Mesenchymal stem cell (in vitro differentiated cells and primary cell): ENCODE data around the gene ANKDD1B.
"Not testable (repeated sequence)": the region's sequence is repeated elsewhere in the genome, so short reads cannot be mapped to it uniquely, and the experiment has no call there.

ENCODE experiments used
- DNase-seq: peaks from one replicate; pipeline ENCODE4 v3.0.0-alpha.2; 2013
- H2AFZ ChIP-seq: one replicate; pipeline ENCODE4 v1.6.1; 2013; ENCODE audit warnings: low read depth, mild to moderate bottlenecking, control low read depth, inconsistent platforms, low read length, moderate library complexity
- H2AK5ac ChIP-seq: 2 replicates; pipeline ENCODE4 v1.6.1; 2013; ENCODE audit warnings: low read length, moderate library complexity, mild to moderate bottlenecking, inconsistent platforms; ENCODE audit not compliant: severe bottlenecking
- H2BK120ac ChIP-seq: one replicate; pipeline ENCODE4 v1.6.1; 2013; ENCODE audit warnings: low read depth, mild to moderate bottlenecking, inconsistent platforms, low read length, moderate library complexity
- H2BK12ac ChIP-seq, 2 experiments: one replicate each; pipeline ENCODE4 v1.6.1; 2013; ENCODE audit warnings: inconsistent platforms in 2 of 2, low read length in 2 of 2, mild to moderate bottlenecking in 2 of 2, moderate library complexity in 2 of 2, control low read depth in 1 of 2
- H2BK15ac ChIP-seq: one replicate; pipeline ENCODE4 v1.6.1; 2013; ENCODE audit warnings: mild to moderate bottlenecking, low read depth, inconsistent platforms; ENCODE audit not compliant: poor library complexity, severe bottlenecking
- H2BK5ac ChIP-seq: 2 replicates; pipeline ENCODE4 v1.6.1; 2013; ENCODE audit warnings: low read depth, mild to moderate bottlenecking, low read length, control low read depth, inconsistent platforms; ENCODE audit not compliant: poor library complexity, severe bottlenecking
- H3K14ac ChIP-seq, 2 experiments: one replicate each; pipeline ENCODE4 v1.6.1; 2013; ENCODE audit warnings: inconsistent platforms in 2 of 2, low read length in 2 of 2, control low read depth in 1 of 2, mild to moderate bottlenecking in 1 of 2, moderate library complexity in 1 of 2
- H3K18ac ChIP-seq, 2 experiments: one replicate each; pipeline ENCODE4 v1.6.1; 2013; ENCODE audit warnings: inconsistent platforms in 2 of 2, low read length in 2 of 2, control low read depth in 1 of 2, low read depth in 1 of 2, mild to moderate bottlenecking in 1 of 2
- H3K23ac ChIP-seq, 2 experiments: one replicate each; pipeline ENCODE4 v1.6.1; 2013; ENCODE audit warnings: inconsistent platforms in 2 of 2, low read length in 2 of 2, mild to moderate bottlenecking in 2 of 2, moderate library complexity in 2 of 2, control low read depth in 1 of 2
- H3K27ac ChIP-seq: 2 replicates; pipeline ENCODE4 v1.5.1; 2013; ENCODE audit warnings: mild to moderate bottlenecking, moderate library complexity, low read length, control low read depth, inconsistent platforms; ENCODE audit not compliant: poor library complexity, severe bottlenecking
- H3K27me3 ChIP-seq, 2 experiments: 2 replicates each; pipeline versions ENCODE4 v1.6.1 to v1.7.0; 2013; ENCODE audit warnings: low read length in 2 of 2, mild to moderate bottlenecking in 2 of 2, moderate library complexity in 2 of 2, control low read depth in 1 of 2, inconsistent platforms in 1 of 2; ENCODE audit not compliant: control insufficient read depth in 1 of 2, insufficient read depth in 1 of 2
- H3K36me3 ChIP-seq, 2 experiments: 2 replicates each; pipeline versions ENCODE4 v1.6.1 to v1.7.0; 2013; ENCODE audit warnings: low read length in 2 of 2, control low read depth in 1 of 2, inconsistent platforms in 1 of 2, low read depth in 1 of 2, mild to moderate bottlenecking in 1 of 2; ENCODE audit not compliant: insufficient read depth in 2 of 2, control insufficient read depth in 1 of 2
- H3K4ac ChIP-seq, 2 experiments: one replicate each; pipeline ENCODE4 v1.6.1; 2013; ENCODE audit warnings: inconsistent platforms in 2 of 2, low read length in 2 of 2, mild to moderate bottlenecking in 2 of 2, moderate library complexity in 2 of 2, control low read depth in 1 of 2, low read depth in 1 of 2
- H3K4me1 ChIP-seq: 2 replicates; pipeline ENCODE4 v1.6.1; 2013; ENCODE audit warnings: low read depth, low read length, control low read depth; ENCODE audit not compliant: control insufficient read depth, insufficient read depth
- H3K4me2 ChIP-seq: 2 replicates; pipeline ENCODE4 v1.6.1; 2013; ENCODE audit warnings: low read length, mild to moderate bottlenecking, inconsistent platforms; ENCODE audit not compliant: poor library complexity, severe bottlenecking
- H3K4me3 ChIP-seq, 2 experiments: 2 replicates each; pipeline versions ENCODE4 v1.5.1 to v1.7.0; 2013; ENCODE audit warnings: low read length in 2 of 2, mild to moderate bottlenecking in 2 of 2, control low read depth in 1 of 2, low read depth in 1 of 2; ENCODE audit not compliant: insufficient read depth in 1 of 2
- H3K79me1 ChIP-seq: replicated peaks from 2 replicates; pipeline ENCODE4 v1.6.1; 2013; ENCODE audit warnings: mild to moderate bottlenecking, control low read depth, low read length, inconsistent platforms; ENCODE audit not compliant: poor library complexity, severe bottlenecking
- H3K9ac ChIP-seq: 2 replicates; pipeline ENCODE4 v1.7.0; 2013; ENCODE audit warnings: mild to moderate bottlenecking, low read length, moderate library complexity
- H3K9me3 ChIP-seq: 2 replicates; pipeline ENCODE4 v1.7.0; 2013; ENCODE audit warnings: mild to moderate bottlenecking, low read length; ENCODE audit not compliant: control insufficient read depth
- H4K8ac ChIP-seq: one replicate; pipeline ENCODE4 v1.6.1; 2013; ENCODE audit warnings: inconsistent platforms, mild to moderate bottlenecking, low read length, moderate library complexity
- H4K91ac ChIP-seq: one replicate; pipeline ENCODE4 v1.6.1; 2013; ENCODE audit warnings: mild to moderate bottlenecking, low read length, inconsistent platforms
- WGBS: methylation state at CpG from one replicate; pipeline ENCODE4 v1.1.7; 2013; ENCODE audit warnings: mixed read lengths; 5-methylcytosine and 5-hydroxymethylcytosine counted together

The ANKDD1B gene

GRCh38 chr5:75578280-75578679 lies 33.0 kb upstream of the ANKDD1B start:
- not testable (repeated sequence) for H4K8ac ChIP-seq, H2BK5ac ChIP-seq, H3K4me1 ChIP-seq, H2AFZ ChIP-seq, H2AK5ac ChIP-seq, H2BK120ac ChIP-seq, H3K4me3 ChIP-seq, H2BK15ac ChIP-seq, H3K14ac ChIP-seq, H3K23ac ChIP-seq, H3K79me1 ChIP-seq, H3K9ac ChIP-seq, H3K9me3 ChIP-seq, H3K4ac ChIP-seq, H3K27me3 ChIP-seq, H3K27ac ChIP-seq, DNase-seq, H3K4me2 ChIP-seq, H2BK12ac ChIP-seq, H4K91ac ChIP-seq, H3K18ac ChIP-seq
- peaks cover 2 to 57% of the 10 kb centered on the region in 2 experiments for H3K36me3 ChIP-seq
- 100% methylated on average over 3 of the region's 8 CpGs for WGBS

DNA sequence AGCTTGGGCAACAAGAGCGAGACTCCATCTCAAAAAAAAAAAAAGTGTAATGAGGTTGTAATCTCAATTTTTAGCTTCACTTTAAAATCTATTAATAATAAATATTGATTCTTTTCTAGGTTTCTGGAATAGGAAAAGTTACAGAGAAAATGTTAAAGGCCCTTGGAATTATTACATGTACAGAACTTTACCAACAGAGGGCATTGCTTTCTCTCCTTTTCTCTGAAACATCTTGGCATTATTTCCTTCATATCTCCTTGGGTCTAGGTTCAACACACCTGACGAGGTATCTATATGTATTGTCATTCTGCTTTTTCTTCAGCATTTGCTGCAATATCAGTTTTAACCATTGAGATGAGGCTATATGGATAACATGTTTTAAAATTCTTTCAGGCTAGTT lies 26.6 kb upstream of the ANKDD1B start:
- no peak overlapping the region for H2AFZ ChIP-seq
- H3K4me1 ChIP-seq: no peaks in the 10 kb centered on the region
- H3K4me3 ChIP-seq: no peak overlapping the region
- no peak overlapping the region for H4K91ac ChIP-seq
- H2BK120ac ChIP-seq: no peak overlapping the region
- H2BK12ac ChIP-seq: no peak overlapping the region
- no peak overlapping the region for H3K4me2 ChIP-seq
- no CpG with 5 or more reads among the region's 2 CpGs for WGBS
- H3K18ac ChIP-seq: no peak overlapping the region
- H3K79me1 ChIP-seq: peaks cover 5% of the 10 kb centered on the region
- DNase-seq: peak; percentile 15
- H4K8ac ChIP-seq: no peak overlapping the region
- H2BK5ac ChIP-seq: no peak overlapping the region
- no peak overlapping the region for H3K4ac ChIP-seq
- H3K9ac ChIP-seq: no peak overlapping the region
- no peaks in the 10 kb centered on the region for H3K9me3 ChIP-seq
- H2AK5ac ChIP-seq: no peak overlapping the region
- no peak overlapping the region for H2BK15ac ChIP-seq
- no peaks in the 10 kb centered on the region for H3K27me3 ChIP-seq
- no peak overlapping the region for H3K14ac ChIP-seq
- no peak overlapping the region for H3K27ac ChIP-seq
- no peak overlapping the region for H3K23ac ChIP-seq
- peaks cover 3 to 56% of the 10 kb centered on the region in 2 experiments for H3K36me3 ChIP-seq

- H3K4ac ChIP-seq: no peak overlapping the region
- no peak overlapping the region for H3K18ac ChIP-seq
- DNase-seq: no peak
- no peaks in the 10 kb centered on the region for H3K27me3 ChIP-seq
- no peak overlapping the region for H2AK5ac ChIP-seq
- H2BK120ac ChIP-seq: no peak overlapping the region
- H4K91ac ChIP-seq: no peak overlapping the region
- H3K36me3 ChIP-seq: peaks cover 8 to 63% of the 10 kb centered on the region in 2 experiments
- no peak overlapping the region for H2BK15ac ChIP-seq
- peaks cover 4% of the 10 kb centered on the region for H3K79me1 ChIP-seq
- no peak overlapping the region for H3K4me3 ChIP-seq
- H3K27ac ChIP-seq: no peak overlapping the region
- H2AFZ ChIP-seq: no peak overlapping the region
- no peak overlapping the region for H4K8ac ChIP-seq
- H3K9me3 ChIP-seq: no peaks in the 10 kb centered on the region
- H3K4me2 ChIP-seq: no peak overlapping the region
- H3K4me1 ChIP-seq: no peaks in the 10 kb centered on the region
- no peak overlapping the region for H3K23ac ChIP-seq
- H2BK5ac ChIP-seq: no peak overlapping the region
- H2BK12ac ChIP-seq: no peak overlapping the region
- no peak overlapping the region for H3K9ac ChIP-seq
- no peak overlapping the region for H3K14ac ChIP-seq
- WGBS: 76% methylated on average over 3 of the region's 3 CpGs
Observed at GRCh38 chr5:75588666-75589065, 22.6 kb upstream of the ANKDD1B start.

DNA sequence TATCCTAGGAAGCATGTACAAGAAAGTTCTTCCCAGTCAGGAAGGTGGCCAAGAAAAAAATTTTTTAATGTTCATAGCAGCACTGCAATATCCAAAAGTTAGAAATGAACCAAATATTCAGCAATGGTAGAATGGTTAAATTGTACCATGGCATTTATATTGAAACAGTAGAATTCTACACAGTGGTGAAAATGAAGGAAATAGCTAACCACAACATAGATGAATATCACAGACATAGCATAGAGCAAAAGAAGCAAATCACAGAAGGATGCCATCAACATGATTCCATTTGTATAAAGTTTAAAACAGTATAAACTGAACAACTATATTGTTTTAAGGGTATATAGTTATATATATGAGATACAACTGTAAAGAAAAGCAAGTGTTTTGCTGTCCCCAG lies 10.7 kb upstream of the ANKDD1B start:
- no peak overlapping the region for H2BK5ac ChIP-seq
- no peak for DNase-seq
- H3K4me2 ChIP-seq: no peak overlapping the region
- H2AFZ ChIP-seq: no peak overlapping the region
- peaks cover 0 to 67% of the 10 kb centered on the region in 2 experiments for H3K36me3 ChIP-seq
- H4K91ac ChIP-seq: no peak overlapping the region
- H3K23ac ChIP-seq: no peak overlapping the region
- no peak overlapping the region for H3K14ac ChIP-seq
- no peaks in the 10 kb centered on the region for H3K9me3 ChIP-seq
- H2BK12ac ChIP-seq: no peak overlapping the region
- H3K4me1 ChIP-seq: peaks cover 2% of the 10 kb centered on the region
- no peak overlapping the region for H2AK5ac ChIP-seq
- no peak overlapping the region for H2BK15ac ChIP-seq
- H3K18ac ChIP-seq: no peak overlapping the region
- H3K4me3 ChIP-seq: no peak overlapping the region
- no peak overlapping the region for H3K27ac ChIP-seq
- H2BK120ac ChIP-seq: no peak overlapping the region
- no peak overlapping the region for H3K4ac ChIP-seq
- H3K79me1 ChIP-seq: peaks cover 4% of the 10 kb centered on the region
- H3K27me3 ChIP-seq: no peaks in the 10 kb centered on the region
- no peak overlapping the region for H4K8ac ChIP-seq
- H3K9ac ChIP-seq: no peak overlapping the region
